ENCODE data around the gene DLX4.

DLX4 gene

GRCh38 chr17:50014471-50015088, 45.6 kb downstream of the DLX4 start:
- no peak for DNase-seq (ENCODE audit: low read depth)

- DNase-seq (ENCODE audit: low read depth): no peak
Observed at GRCh38 chr17:50015146-50015545, 46.2 kb downstream of the DLX4 start.

GRCh38 chr17:50018909-50019308, 49.9 kb downstream of the DLX4 start:
- no peak for DNase-seq (ENCODE audit: low read depth)

GRCh38 chr17:50020841-50021599, 52.0 kb downstream of the DLX4 start:
- DNase-seq (ENCODE audit: low read depth): no peak

- no peak for DNase-seq (ENCODE audit: low read depth)
Observed at GRCh38 chr17:50021681-50022370, 52.8 kb downstream of the DLX4 start.

GRCh38 chr17:50022463-50023130, 53.6 kb downstream of the DLX4 start:
- DNase-seq (ENCODE audit: low read depth): no peak

- no peak for DNase-seq (ENCODE audit: low read depth)
Observed at GRCh38 chr17:50023520-50023919, 54.5 kb downstream of the DLX4 start.
